K562 (cell line): ENCODE results near the gene DEPDC1. TPM values are rescaled to one million over a fixed set of nuclear protein-coding genes. Genes with fewer than 3 reads are reported as not detected.
A peak's percentile ranks its signal among the peaks of the same experiment; 100 is the strongest.

Experiments
- ATF2 ChIP-seq: sonication (generic); formaldehyde crosslinking; IDR thresholded peaks from 2 replicates; pipeline ENCODE4 v1.8.1; 2022; ENCODE audit warnings: missing genetic modification reagents
- ATF6 ChIP-seq: sonication (generic); formaldehyde crosslinking; IDR thresholded peaks from 2 replicates; pipeline ENCODE4 v1.4.0; 2020; ENCODE audit warnings: mild to moderate bottlenecking, missing genetic modification reagents
- CXXC5 ChIP-seq: fragments of 250-450 bp; sonication (Bioruptor Pico); IDR thresholded peaks from 2 replicates; pipeline ENCODE4 v1.8.0; 2022; ENCODE audit warnings: inconsistent platforms, mild to moderate bottlenecking, moderate library complexity
- HDAC1 ChIP-seq, 2 experiments: fragments of 450-650 bp; IDR thresholded peaks; 2 replicates each; pipeline ENCODE4 v1.6.1; 2016 to 2017; ENCODE audit warnings: inconsistent platforms in 1 of 2, mild to moderate bottlenecking in 1 of 2, moderate library complexity in 1 of 2
- JUND ChIP-seq, 2 experiments: IDR thresholded peaks; 2 replicates in 1 of 2; 3 replicates in 1 of 2; pipeline ENCODE4 v1.6.1; 2011; ENCODE audit warnings: borderline replicate concordance in 2 of 2, low read depth in 2 of 2, low read length in 2 of 2, improper control_type of control experiment in 1 of 2, missing biosample characterization in 1 of 2, missing genetic modification characterization in 1 of 2, missing genetic modification reagents in 1 of 2
- KDM5B ChIP-seq: fragments of 200-600 bp; sonication (generic); IDR thresholded peaks from 2 replicates; pipeline ENCODE4 v1.6.1; 2012; ENCODE audit warnings: low read depth, mild to moderate bottlenecking, moderate library complexity, low read length, control low read depth, inconsistent platforms; ENCODE audit not compliant: insufficient replicate concordance
- MLX ChIP-seq, 2 experiments: fragments of 450-650 bp in 1 of 2; sonication (generic) in 1 of 2; formaldehyde crosslinking; conservative IDR thresholded peaks; 2 replicates each; pipeline versions ENCODE4 v1.4.0 to v1.8.1; 2020 to 2022; ENCODE audit warnings: mild to moderate bottlenecking in 1 of 2, missing genetic modification reagents in 1 of 2
- NFE2 ChIP-seq: IDR thresholded peaks from 2 replicates; pipeline ENCODE4 v1.6.1; 2014; ENCODE audit warnings: antibody characterized with exemption, low read depth
- PREB ChIP-seq: sonication (generic); formaldehyde crosslinking; IDR thresholded peaks from 2 replicates; pipeline ENCODE4 v1.8.1; 2023; ENCODE audit warnings: mild to moderate bottlenecking, missing genetic modification reagents
- RBM17 ChIP-seq: fragments of 200-400 bp; formaldehyde crosslinking; IDR thresholded peaks from 2 replicates; pipeline ENCODE4 v1.6.1; 2017; ENCODE audit warnings: low read depth, mild to moderate bottlenecking, low read length, borderline replicate concordance
- RBM34 ChIP-seq: fragments of 200-400 bp; formaldehyde crosslinking; IDR thresholded peaks from 2 replicates; pipeline ENCODE4 v1.6.1; 2018; ENCODE audit warnings: low read length, borderline replicate concordance; ENCODE audit not compliant: insufficient read depth
- SNAPC5 ChIP-seq: fragments of 250-450 bp; sonication (Bioruptor Pico); IDR thresholded peaks from 2 replicates; pipeline ENCODE4 v1.8.0; 2021; ENCODE audit warnings: moderate library complexity, mild to moderate bottlenecking, inconsistent platforms
- TAF1 ChIP-seq: IDR thresholded peaks from 2 replicates; pipeline ENCODE4 v1.6.1; 2011; ENCODE audit warnings: mild to moderate bottlenecking, low read length, moderate library complexity; ENCODE audit not compliant: insufficient read depth, control insufficient read depth, severe bottlenecking; ENCODE audit errors: extremely low read depth
- TCF3 ChIP-seq: sonication (generic); formaldehyde crosslinking; IDR thresholded peaks from 2 replicates; pipeline ENCODE4 v1.4.0; 2020; ENCODE audit warnings: mild to moderate bottlenecking, missing genetic modification reagents
- TEAD4 ChIP-seq, 2 experiments: sonication (generic) in 1 of 2; formaldehyde crosslinking in 1 of 2; IDR thresholded peaks; 2 replicates each; pipeline versions ENCODE4 v1.6.1 to v1.8.0; 2012 to 2022; ENCODE audit warnings: borderline replicate concordance in 1 of 2, inconsistent platforms in 1 of 2, low read length in 1 of 2, mild to moderate bottlenecking in 1 of 2, missing genetic modification reagents in 1 of 2
- THRA ChIP-seq: fragments of 450-650 bp; IDR thresholded peaks from 2 replicates; pipeline ENCODE4 v1.6.1; 2017; ENCODE audit warnings: mild to moderate bottlenecking, moderate library complexity
- ZNF695 ChIP-seq: fragments of 450-650 bp; formaldehyde crosslinking; IDR thresholded peaks from 2 replicates; pipeline ENCODE4 v1.4.0; 2020; ENCODE audit warnings: mild to moderate bottlenecking, moderate library complexity
- ZNF75A ChIP-seq: fragments of 450-650 bp; formaldehyde crosslinking; IDR thresholded peaks from 2 replicates; pipeline ENCODE4 v1.4.0; 2020; ENCODE audit warnings: mild to moderate bottlenecking
- ZSCAN29 ChIP-seq: fragments of 450-650 bp; IDR thresholded peaks from 2 replicates; pipeline ENCODE4 v1.6.1; 2017
- polyA plus RNA-seq, 8 experiments: library from polyadenylated mRNA; depleted of rRNA in 4 of 8; stranded (reverse) in 5 of 8; unstranded in 3 of 8; fragments of >200 nt; fragmentation: Nextera tagmentation in 2 of 8; fragmentation: Illumina TruSeq in 1 of 8; extraction: Ambion mirVana in 2 of 8; extraction: Trizol in 1 of 8; gene quantifications; 2 replicates each; pipeline versions ENCODE4 v1.2.1 to v1.2.3, GENCODE V29; 2011 to 2014; ENCODE audit warnings: inconsistent platforms in 1 of 8, missing spikeins in 1 of 8
- total RNA-seq, 7 experiments: library from RNA; depleted of rRNA in 6 of 7; stranded (reverse); fragments of >200 nt in 6 of 7; fragmentation: Illumina TruSeq in 2 of 7; extraction: Trizol in 2 of 7; gene quantifications; 2 replicates each; pipeline versions ENCODE4 v1.2.1 to v1.2.3, GENCODE V29; 2011 to 2021; ENCODE audit warnings: low replicate concordance in 1 of 7

Gene DEPDC1
- total and polyA plus RNA-seq, 9 of the 15 experiments (the other 6 are each of a cell fraction or from before 2014, with no cell fraction given), result 9.9 to 28.3 (median 17.8) TPM

GRCh38 chr1:68496680-68497357 is at the start of gene DEPDC1 (continued):
- TF ChIP-seq ATF2 (no peak), CXXC5 (CRISPR knock-in tag) (peak; percentile 97), NFE2 (no peak), MLX (CRISPR knock-in tag; conservative IDR thresholded peaks at IDR 0.05) (no peak), JUND (IDR thresholded peaks at IDR 0.05; ENCODE audit: borderline replicate concordance, low read depth, low read length) (0 out of 2 replicates have a peak, but pooled peaks have one; percentile 2), JUND (tag; IDR thresholded peaks at IDR 0.05; ENCODE audit: borderline replicate concordance, low read depth, low read length) (no peak; the same call in 2 of the 3 replicates), TEAD4 (IDR thresholded peaks at IDR 0.05; ENCODE audit: low read length) (no peak; the same call in 1 of the 2 replicates), TEAD4 (CRISPR knock-in tag; IDR thresholded peaks at IDR 0.05; ENCODE audit: borderline replicate concordance) (no peak), KDM5B (peak; percentile 71), THRA (no peak), ATF6 (CRISPR knock-in tag) (0 out of 2 replicates have a peak, but pooled peaks have one; percentile 77), ZNF695 (CRISPR knock-in tag) (no peak), SNAPC5 (no peak), TAF1 (peak; percentile 70), PREB (0 out of 2 replicates have a peak, but pooled peaks have one; percentile 94), TCF3 (CRISPR knock-in tag) (peak; percentile 44; the same call in 1 of the 2 replicates), HDAC1 (IDR thresholded peaks at IDR 0.05) (peak in 1 of 2 experiments; percentile 95; a peak in 2 of 4 replicates), RBM34 (no peak), RBM17 (no peak), ZNF75A (CRISPR knock-in tag) (no peak), ZSCAN29 (peak; percentile 63; the same call in 1 of the 2 replicates)
